Stomach smooth muscle (tissue), 2 donors: Measurements from ENCODE around the gene LTO1.

ENCODE experiments used
- H3K27ac ChIP-seq: one replicate; pipeline ENCODE4 v1.7.0; 2013; ENCODE audit warnings: mild to moderate bottlenecking, low read length, inconsistent platforms
- H3K27me3 ChIP-seq, 2 donors: one replicate each; pipeline ENCODE4 v1.7.0; 2013; ENCODE audit warnings: low read length in 2 of 2; ENCODE audit not compliant: insufficient read depth in 2 of 2, control insufficient read depth in 1 of 2
- H3K36me3 ChIP-seq, 2 donors: one replicate each; pipeline ENCODE4 v1.7.0; 2013; ENCODE audit warnings: low read length in 2 of 2; ENCODE audit not compliant: control insufficient read depth in 2 of 2, insufficient read depth in 2 of 2
- H3K4me1 ChIP-seq: one replicate; pipeline ENCODE4 v1.7.0; 2013; ENCODE audit warnings: low read length; ENCODE audit not compliant: control insufficient read depth, insufficient read depth
- H3K4me3 ChIP-seq, 2 donors: one replicate each; pipeline ENCODE4 v1.7.0; 2013; ENCODE audit warnings: low read length in 2 of 2
- H3K9ac ChIP-seq, 2 donors: one replicate each; pipeline ENCODE4 v1.7.0; 2013; ENCODE audit warnings: low read length in 2 of 2, mild to moderate bottlenecking in 1 of 2
- H3K9me3 ChIP-seq, 2 donors: one replicate each; pipeline ENCODE4 v1.7.0; 2013; ENCODE audit warnings: low read length in 2 of 2; ENCODE audit not compliant: control insufficient read depth in 2 of 2
- donor health status: healthy.
- donor health status: Pancreatic carcinoma.

Gene LTO1

GRCh38 chr11:69677749-69678148 lies 2.6 kb upstream of the LTO1 start:
- Histone ChIP-seq H3K9ac (no peak overlapping the region), H3K36me3 (no peaks in the 10 kb centered on the region), H3K27ac (no peak overlapping the region), H3K4me1 (peaks cover 22% of the 10 kb centered on the region), H3K4me3 (no peak overlapping the region), H3K27me3 (no peaks in the 10 kb centered on the region), H3K9me3 (no peaks in the 10 kb centered on the region)

DNA sequence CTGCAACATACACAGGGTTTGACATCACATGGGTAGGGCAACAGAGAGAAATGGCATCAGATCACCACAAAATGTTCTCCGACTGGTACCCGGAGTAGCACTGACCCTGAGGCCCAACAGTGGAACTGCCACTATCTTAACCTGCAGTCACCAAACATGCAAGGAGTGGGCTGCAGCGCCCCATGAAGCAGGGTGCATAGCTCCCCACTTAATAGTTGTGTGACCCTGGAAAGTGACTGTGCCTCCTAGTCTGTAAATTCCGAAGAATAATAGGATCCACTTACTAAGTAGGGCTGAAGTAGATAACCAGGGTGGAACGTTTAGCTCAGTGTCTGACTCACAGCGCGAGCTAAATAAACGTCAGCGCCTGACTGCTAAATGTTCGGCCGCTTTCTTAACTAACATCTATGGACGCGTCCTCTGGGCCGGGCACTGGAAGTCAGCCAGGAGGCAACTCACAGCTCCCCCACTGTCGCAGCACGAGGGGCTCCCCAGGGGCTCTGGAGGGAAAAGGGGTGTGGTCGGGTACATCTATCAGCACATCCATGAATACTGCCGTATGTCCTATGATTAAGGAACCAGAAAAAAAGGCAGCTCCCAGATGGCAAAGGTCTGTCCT lies 777 bp downstream of the LTO1 start:
- peak overlapping the region; percentile 49 for H3K27ac ChIP-seq
- H3K27me3 ChIP-seq, result no peaks in the 10 kb centered on the region
- peak overlapping the region; percentile 93 to 99 for H3K9ac ChIP-seq
- peaks cover 28% of the 10 kb centered on the region for H3K4me1 ChIP-seq
- H3K4me3 ChIP-seq, result peak overlapping the region; percentile 93 to 97
- peaks cover 16% of the 10 kb centered on the region in 2 donors for H3K36me3 ChIP-seq
- H3K9me3 ChIP-seq, result no peaks in the 10 kb centered on the region

- H3K4me3 ChIP-seq, result no peak overlapping the region
- H3K4me1 ChIP-seq, result peaks cover 28% of the 10 kb centered on the region
- no peaks in the 10 kb centered on the region for H3K9me3 ChIP-seq
- no peak overlapping the region for H3K27ac ChIP-seq
- H3K36me3 ChIP-seq, result peaks cover 16 to 27% of the 10 kb centered on the region in 2 donors
- H3K27me3 ChIP-seq, result no peaks in the 10 kb centered on the region
- no peak overlapping the region for H3K9ac ChIP-seq
These were observed 3.3 kb downstream of the LTO1 start for GRCh38 chr11:69671734-69672465.

GRCh38 chr11:69670158-69670845 lies 4.9 kb downstream of the LTO1 start:
- Histone ChIP-seq H3K27ac (peak overlapping the region; percentile 24), H3K36me3 (peaks cover 16 to 33% of the 10 kb centered on the region in 2 donors), H3K9ac (no peak overlapping the region)

DNA sequence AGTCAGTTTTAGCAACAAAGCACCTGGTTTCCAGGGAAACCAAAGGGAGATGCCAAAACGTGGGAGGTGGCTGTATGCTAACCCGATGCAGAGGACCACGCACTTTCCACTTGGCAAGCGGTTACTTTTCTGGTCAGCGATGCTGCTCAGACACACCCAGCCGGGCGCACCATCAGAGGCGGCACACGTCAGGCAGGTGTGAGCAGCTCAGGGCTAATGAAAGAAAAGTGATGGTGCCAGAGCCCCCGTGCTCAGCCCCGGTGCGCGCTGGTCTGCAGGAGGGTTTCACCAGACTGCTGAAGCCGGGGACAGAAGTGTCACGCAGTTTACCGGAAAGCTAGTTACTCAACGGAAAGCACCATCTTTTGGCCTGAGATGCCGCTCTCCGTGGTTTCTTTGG lies 5.7 kb downstream of the LTO1 start:
- Histone ChIP-seq H3K36me3 (peaks cover 16 to 40% of the 10 kb centered on the region in 2 donors), H3K27ac (no peak overlapping the region), H3K27me3 (no peaks in the 10 kb centered on the region)

More at GRCh38 chr11:69670158-69670845, 4.9 kb downstream of the LTO1 start:
- H3K4me3 ChIP-seq, result no peak overlapping the region
- no peaks in the 10 kb centered on the region for H3K9me3 ChIP-seq
- peaks cover 25% of the 10 kb centered on the region for H3K4me1 ChIP-seq
- H3K27me3 ChIP-seq, result no peaks in the 10 kb centered on the region

GRCh38 chr11:69667619-69668604 lies 7.2 kb downstream of the LTO1 start:
- no peaks in the 10 kb centered on the region for H3K27me3 ChIP-seq
- no peak overlapping the region for H3K4me3 ChIP-seq
- H3K36me3 ChIP-seq, result peaks cover 21 to 47% of the 10 kb centered on the region in 2 donors
- no peak overlapping the region for H3K9ac ChIP-seq
- H3K9me3 ChIP-seq, result no peaks in the 10 kb centered on the region
- peaks cover 7% of the 10 kb centered on the region for H3K4me1 ChIP-seq
- H3K27ac ChIP-seq, result no peak overlapping the region

More for the DNA sequence above, 5.7 kb downstream of the LTO1 start:
- Histone ChIP-seq H3K9me3 (no peaks in the 10 kb centered on the region), H3K4me3 (no peak overlapping the region), H3K9ac (no peak overlapping the region), H3K4me1 (peaks cover 20% of the 10 kb centered on the region)

DNA sequence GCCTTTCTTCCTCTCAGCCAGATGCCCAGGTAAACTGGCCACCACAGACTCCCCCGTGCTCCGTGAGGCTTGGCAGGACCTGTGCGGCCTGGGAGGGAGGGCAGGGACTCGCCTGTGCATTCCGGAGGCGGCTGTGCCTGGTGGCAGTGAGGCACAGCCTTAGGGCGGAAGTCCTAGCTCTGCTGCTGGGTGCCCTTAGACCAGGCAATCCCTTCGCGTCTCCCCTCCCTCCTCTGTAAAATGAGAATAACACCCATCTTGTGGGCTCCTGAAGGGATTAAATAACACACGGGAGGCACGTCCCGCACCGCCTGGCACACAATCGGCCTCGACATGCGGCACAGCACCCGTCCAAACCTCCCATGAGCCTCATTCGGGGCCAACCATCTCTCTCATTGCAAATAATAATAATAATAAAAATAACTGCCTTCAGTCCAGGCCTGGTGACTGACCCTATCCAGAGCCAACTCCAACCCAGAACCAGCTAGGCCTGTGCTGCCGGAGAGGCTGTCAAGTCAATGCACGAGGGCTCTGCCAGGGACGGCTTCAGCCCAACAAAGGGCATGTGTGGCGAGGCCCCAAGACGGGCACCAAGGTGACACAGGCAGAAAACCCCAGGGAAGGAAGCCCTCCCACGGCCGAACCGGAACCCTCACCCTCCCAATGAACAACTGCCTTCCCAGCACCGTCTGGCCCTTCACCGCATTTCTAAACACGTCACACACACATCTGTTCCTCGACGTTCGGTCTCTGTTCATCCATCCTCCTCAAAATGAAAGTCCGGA lies 8.2 kb downstream of the LTO1 start:
- Histone ChIP-seq H3K4me3 (no peak overlapping the region), H3K27ac (no peak overlapping the region), H3K27me3 (no peaks in the 10 kb centered on the region), H3K36me3 (peaks cover 14 to 49% of the 10 kb centered on the region in 2 donors), H3K9me3 (no peaks in the 10 kb centered on the region), H3K9ac (no peak overlapping the region), H3K4me1 (peaks cover 7% of the 10 kb centered on the region)

GRCh38 chr11:69666261-69666660 lies 8.9 kb downstream of the LTO1 start:
- no peak overlapping the region for H3K27ac ChIP-seq
- H3K9ac ChIP-seq, result no peak overlapping the region
- H3K4me1 ChIP-seq, result peaks cover 7% of the 10 kb centered on the region
- H3K36me3 ChIP-seq, result peaks cover 7 to 45% of the 10 kb centered on the region in 2 donors
- no peaks in the 10 kb centered on the region for H3K9me3 ChIP-seq
- H3K27me3 ChIP-seq, result no peaks in the 10 kb centered on the region
- no peak overlapping the region for H3K4me3 ChIP-seq

DNA sequence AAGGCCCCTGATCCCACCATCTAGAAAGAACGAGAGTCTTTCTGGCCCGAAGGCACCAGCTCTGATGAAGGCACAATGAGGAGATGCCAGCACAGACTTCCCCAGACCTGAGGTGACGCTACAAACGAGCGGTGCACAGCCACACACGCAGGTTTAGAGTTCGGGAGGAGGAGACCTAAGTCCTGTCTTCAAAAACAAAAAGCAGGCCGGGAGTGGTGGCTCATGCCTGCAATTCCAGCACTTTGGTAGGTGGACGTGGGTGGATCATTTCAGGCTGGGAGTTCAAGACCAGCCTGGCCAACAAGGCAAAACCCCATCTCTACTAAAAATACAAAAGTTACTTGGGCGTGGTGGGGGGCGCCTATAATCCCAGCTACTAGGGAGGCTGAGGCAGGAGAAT lies 9.5 kb downstream of the LTO1 start:
- peaks cover 7% of the 10 kb centered on the region for H3K4me1 ChIP-seq
- no peak overlapping the region for H3K4me3 ChIP-seq
- H3K27ac ChIP-seq, result no peak overlapping the region
- H3K36me3 ChIP-seq, result peaks cover 5 to 43% of the 10 kb centered on the region in 2 donors
- no peaks in the 10 kb centered on the region for H3K27me3 ChIP-seq
- H3K9me3 ChIP-seq, result no peaks in the 10 kb centered on the region
- no peak overlapping the region for H3K9ac ChIP-seq
